Measurements from ENCODE around the gene SOD3.
A peak's percentile ranks its signal among the peaks of the same experiment; 100 is the strongest.

SOD3 gene

DNA sequence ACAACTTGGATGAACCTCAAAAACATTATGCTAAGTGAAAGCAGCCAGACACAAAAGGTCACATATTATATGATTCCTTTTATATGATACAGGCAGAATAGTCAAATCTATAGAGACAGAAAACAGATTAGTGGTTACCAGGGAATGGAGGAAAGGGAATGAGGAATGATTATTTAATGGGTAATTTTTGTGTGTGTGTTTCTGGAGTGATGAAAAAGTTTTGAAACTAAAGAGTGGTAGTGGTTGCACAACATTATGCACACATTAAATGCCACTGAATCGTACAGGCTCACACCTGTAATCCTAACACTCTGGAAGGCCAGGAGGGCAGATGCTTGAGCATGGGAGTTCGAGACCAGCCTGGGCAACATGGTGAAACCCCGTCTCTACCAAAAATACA is 19.6 kb upstream of the SOD3 start:
- DNase-seq = no peak

DNA sequence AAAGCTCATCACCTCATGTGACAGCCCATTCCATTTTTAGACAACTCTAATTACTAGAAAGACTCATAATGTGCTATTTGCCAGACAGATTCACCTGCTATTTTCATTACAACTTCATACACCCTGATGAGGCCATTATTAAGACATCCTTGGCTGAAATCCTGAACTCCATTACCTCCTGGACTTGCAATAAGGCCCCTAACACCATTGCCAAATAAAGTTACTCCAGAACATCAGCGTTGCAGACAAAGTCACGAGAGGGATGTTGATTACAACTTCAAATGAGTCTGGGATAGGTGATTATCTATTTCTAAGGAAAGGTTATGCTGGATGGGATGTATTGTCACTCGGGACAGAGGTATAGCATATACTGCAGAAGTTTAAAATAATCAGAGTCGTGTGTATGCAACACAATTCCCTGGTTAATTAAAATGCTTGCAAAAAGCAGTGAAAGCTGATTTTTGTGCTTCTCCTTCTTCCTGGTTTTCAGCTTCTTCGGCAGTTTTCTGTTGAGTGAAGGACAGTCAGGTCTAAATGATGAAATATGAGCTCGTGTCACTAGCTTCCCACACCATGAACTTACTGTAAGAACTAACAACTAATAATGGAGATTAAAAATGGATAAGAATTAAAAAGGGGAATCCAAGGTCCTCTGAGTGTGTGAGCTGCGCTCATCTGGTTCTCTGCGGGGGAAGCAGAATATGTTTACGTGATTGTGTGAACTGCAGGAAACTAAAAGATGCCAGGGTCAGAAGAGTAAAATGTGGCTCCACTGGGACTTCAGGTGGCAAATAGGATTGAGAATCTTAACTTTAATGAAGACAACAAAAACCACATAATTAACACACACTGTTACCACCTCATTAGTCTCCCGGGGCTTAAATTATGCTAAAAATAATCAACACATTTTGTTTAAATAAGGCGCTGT is 17.6 kb upstream of the SOD3 start:
- no peak for DNase-seq

DNA sequence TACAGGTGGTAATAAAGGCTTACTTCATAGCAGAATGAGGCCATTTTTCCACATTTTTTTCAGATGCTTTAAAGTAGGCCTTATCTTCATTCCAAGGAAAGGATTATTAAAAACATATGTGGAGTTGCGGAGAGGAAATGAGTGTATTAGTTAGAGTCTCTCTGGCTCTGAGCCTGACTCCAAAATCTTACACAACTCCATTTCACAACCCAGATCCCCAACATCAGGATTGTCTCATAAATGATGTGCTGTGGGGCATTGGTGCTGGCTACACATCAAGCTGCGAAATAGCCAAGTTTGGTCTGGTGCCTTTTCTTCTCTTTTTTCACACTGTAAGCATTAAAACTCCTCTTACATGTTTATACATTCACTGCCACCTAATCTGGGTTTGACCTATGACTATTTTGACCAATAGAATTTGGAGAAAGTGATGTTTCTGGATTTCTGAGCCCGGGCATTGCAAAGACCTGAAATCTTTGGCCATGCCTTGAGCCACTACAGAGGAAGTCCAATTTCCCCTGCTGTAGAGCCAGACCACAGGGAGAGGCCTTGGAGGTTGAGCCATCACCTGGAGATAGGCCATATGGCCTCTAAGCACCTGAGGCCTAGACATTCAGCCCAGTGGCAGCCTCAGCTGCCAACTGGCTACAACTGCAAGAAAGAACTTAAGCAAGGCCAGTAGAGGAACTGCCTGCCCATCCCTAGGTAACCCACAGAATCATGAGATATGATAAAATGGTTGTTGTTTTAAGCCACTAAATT is 16.7 kb upstream of the SOD3 start:
- peak; percentile 92 for DNase-seq

- no peak for DNase-seq
Observed at GRCh38 chr4:24780936-24781495, 14.4 kb upstream of the SOD3 start.

GRCh38 chr4:24781999-24782745 is 13.2 kb upstream of the SOD3 start:
- no peak for DNase-seq

DNA sequence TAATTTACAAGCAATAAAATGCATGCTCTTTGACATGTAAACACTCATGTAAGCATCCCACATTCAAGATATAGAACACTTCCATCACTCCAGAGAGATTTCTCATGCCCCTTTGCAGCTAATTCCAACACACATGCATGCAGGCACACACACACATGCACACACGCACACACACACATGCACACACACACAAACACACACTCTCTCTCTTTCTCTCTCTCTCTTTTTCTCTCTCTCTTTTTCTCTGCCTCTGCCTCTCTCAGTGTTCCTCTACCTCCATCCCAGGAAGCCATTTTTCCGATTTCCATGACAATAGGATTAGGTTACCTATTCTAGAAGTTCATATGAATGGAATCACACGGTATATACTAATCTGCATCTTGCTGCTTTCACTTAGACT is 11.9 kb upstream of the SOD3 start:
- DNase-seq = no peak

DNA sequence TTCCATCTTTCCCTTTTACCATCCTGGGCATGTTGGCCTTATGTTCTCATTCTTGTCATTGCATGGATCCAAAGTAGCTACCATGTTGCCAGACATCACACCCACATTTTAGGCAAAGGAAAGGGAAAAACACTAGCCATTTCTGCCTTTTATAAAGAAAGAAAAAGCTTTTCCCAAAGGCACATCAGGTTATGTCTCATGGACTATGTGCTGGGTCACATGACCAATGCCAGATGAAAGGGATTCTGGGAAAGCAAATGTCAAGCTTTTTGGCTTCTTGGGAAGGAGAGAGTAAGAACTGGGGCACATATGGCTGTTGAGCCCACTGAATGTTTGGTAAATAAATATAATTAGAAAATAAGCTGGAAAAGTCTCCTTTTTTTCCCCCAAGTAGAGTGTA is 4.3 kb upstream of the SOD3 start:
- no peak for DNase-seq

- no peak for DNase-seq
Observed at GRCh38 chr4:24792552-24792951, 2.8 kb upstream of the SOD3 start.

DNA sequence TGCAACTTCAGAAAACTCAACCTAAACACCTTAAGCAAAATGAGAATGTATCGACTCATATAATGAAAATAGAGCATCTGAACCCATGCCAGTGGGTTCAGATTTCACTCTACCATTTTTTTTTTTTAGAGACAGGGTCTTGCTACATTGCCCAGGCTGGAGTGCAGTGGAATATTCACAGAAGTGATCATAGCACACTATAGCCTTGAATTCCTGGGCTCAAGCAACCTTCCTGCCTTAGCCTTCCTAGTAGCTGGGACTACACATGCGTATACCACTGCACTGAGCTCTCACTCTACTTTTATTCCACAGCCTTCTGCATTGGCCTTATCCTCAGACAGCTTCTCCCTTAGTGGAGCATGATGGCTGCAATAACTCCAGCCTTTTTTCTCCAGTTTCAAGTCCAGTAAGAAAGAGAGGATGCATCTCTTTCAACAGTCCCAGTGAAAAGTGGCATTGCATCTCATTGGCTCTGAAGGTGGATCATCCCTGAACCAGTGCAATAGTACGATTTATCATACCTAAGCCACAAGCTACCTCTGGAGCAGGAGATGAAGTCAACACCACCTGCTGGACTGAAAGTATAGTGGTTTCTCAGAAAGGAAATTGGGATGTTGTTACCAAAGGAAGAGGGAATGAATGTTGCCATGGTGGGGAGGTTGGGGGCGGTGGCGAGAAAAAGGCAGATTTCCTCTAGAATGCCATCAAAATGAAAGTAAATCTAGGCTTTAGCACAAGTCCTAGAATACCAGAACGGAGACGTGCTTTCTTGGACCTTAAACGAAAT is 2.0 kb upstream of the SOD3 start:
- DNase-seq = peak; percentile 24

GRCh38 chr4:24794051-24794450 is 1.3 kb upstream of the SOD3 start:
- DNase-seq = no peak

GRCh38 chr4:24794480-24794879 is 893 bp upstream of the SOD3 start:
- DNase-seq = peak; percentile 50

- no peak for DNase-seq
Observed at GRCh38 chr4:24795666-24796381, 451 bp downstream of the SOD3 start.

DNA sequence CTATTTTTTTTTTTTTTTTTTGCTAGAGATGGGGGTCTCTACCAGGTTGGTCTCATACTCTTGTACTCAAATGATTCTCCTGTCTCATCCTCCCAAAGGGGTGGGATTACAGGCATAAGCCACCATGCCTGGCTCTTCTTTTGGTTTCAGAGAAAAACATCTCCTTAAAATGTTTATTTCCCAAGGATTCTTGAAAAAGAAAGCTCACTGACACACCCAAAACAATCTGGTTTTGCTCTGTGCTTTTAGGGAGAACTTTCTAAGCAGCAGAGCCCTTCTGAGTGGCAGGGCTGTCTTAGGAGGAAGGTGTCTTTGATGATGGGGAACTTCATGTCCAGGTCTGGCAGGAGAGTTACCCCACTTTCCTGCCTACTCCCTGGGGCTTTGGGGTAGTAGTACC is 1.2 kb downstream of the SOD3 start:
- DNase-seq = no peak

GRCh38 chr4:24798036-24798610 is 2.8 kb downstream of the SOD3 start:
- DNase-seq = no peak

DNA sequence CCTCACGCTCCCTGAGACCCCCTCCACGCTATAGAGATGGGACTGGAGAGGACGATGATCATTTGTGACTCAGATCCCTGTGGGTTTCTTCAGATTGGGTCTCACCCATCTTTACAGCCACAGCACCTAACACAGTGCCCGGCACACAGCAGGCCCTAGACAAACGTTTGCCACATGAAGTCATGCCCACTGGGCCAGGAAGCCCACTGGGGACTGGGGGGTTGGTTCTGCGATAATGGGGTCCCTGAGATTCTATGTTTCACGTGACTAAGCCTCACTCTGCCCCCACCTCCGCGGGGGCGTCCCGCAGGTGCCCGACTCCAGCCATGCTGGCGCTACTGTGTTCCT is 3.8 kb downstream of the SOD3 start:
- DNase-seq = no peak

- DNase-seq = no peak
Observed at GRCh38 chr4:24799544-24800324, 4.4 kb downstream of the SOD3 start.

DNA sequence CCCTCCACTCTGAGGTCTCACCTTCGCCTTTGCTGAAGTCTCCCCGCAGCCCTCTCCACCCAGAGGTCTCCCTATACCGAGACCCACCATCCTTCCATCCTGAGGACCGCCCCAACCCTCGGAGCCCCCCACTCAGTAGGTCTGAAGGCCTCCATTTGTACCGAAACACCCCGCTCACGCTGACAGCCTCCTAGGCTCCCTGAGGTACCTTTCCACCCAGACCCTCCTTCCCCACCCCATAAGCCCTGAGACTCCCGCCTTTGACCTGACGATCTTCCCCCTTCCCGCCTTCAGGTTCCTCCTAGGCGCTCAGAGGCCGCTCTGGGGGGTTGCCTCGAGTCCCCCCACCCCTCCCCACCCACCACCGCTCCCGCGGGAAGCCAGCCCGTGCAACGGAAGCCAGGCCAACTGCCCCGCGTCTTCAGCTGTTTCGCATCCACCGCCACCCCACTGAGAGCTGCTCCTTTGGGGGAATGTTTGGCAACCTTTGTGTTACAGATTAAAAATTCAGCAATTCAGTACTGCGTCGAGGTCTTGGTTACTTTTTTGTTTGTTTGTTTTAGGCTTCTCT is 5.0 kb downstream of the SOD3 start:
- no peak for DNase-seq

DNA sequence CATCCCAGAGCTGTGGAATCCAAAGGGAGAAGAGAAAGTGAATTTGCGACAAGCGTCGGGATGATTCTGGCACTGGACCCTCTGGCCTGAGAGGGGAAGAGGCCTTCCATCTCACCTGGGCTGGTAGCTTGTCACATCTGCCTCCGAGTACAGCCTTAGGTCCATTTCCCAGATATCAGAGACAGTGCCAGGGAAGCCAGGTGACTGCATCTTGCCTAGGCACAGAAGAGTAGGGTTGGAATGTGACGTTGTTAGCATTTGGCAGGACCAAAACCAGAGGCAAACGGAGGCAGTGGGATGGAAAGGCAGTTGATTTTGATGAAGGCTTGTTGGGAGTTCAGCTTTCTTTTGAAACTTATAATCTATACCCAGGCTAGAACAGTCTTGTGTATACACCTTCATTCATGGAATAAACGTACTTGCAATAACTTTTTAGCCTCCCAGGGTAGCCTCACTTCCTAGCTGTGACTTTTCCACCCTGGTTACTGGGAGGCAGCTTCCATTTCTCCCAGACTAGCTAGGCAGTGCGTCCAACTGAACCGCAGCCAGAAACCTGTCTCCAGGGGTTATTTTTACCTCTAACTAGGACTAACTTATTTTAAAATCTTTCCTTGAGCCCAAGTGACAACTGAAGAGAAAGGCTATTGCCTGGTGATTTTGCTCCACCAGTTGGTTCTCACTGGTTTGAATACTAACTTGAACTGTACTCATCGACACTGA is 5.9 kb downstream of the SOD3 start:
- no peak for DNase-seq

DNA sequence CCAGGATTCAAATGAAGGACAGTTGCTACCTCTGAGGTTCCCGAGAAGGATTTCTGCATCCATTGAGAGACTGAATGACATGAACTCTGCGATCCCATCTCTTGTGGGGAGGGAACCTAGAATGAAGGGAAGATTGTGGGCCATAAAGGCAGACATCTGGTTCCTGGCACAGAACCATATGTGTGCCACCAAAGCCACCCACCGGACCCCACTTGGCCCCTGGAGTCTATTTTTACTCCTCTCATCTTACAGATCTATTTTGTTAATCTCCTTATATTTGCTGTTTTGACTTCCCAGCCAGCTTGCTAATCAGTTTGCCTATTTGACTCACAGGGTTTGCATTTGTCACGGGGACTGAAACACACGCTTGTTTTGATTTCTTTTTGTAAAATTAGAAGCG is 7.3 kb downstream of the SOD3 start:
- DNase-seq = no peak
